SK-N-SH treated with all-trans-retinoic acid at 6 μM for 48 hours (cell line): ENCODE measurements around the gene NTNG1.

ENCODE experiments used
- ATAC-seq: fragments of 200-7000 bp; cut with Tn5 transposase; 3 replicates; pipeline ENCODE4 v1.9.1; 2020; ENCODE audit warnings: mild to moderate bottlenecking, moderate library complexity
- ARNTL ChIP-seq: fragments of 450-650 bp; formaldehyde crosslinking; IDR thresholded peaks from 2 replicates; pipeline ENCODE4 v1.5.0; 2020; ENCODE audit warnings: low read depth, mild to moderate bottlenecking, moderate library complexity, borderline replicate concordance
- BACH2 ChIP-seq: fragments of 250-450 bp; sonication (Bioruptor Pico); IDR thresholded peaks from 2 replicates; pipeline ENCODE4 v1.9.0; 2021; ENCODE audit warnings: mild to moderate bottlenecking, borderline replicate concordance
- CREB5 ChIP-seq: fragments of 250-450 bp; sonication (Bioruptor Pico); IDR thresholded peaks from 2 replicates; pipeline ENCODE4 v1.5.1; 2020; ENCODE audit warnings: low read depth, mild to moderate bottlenecking, moderate library complexity
- CSDC2 ChIP-seq: fragments of 250-450 bp; sonication (Bioruptor Pico); IDR thresholded peaks from 2 replicates; pipeline ENCODE4 v1.5.0; 2020; ENCODE audit warnings: mild to moderate bottlenecking, moderate library complexity
- ESRRG ChIP-seq: fragments of 250-450 bp; sonication (Bioruptor Pico); IDR thresholded peaks from 2 replicates; pipeline ENCODE4 v1.6.1; 2021; ENCODE audit warnings: mild to moderate bottlenecking
- GLIS3 ChIP-seq: fragments of 250-450 bp; sonication (Bioruptor Pico); IDR thresholded peaks from 2 replicates; pipeline ENCODE4 v1.5.0; 2020; ENCODE audit warnings: mild to moderate bottlenecking, moderate library complexity
- ISL1 ChIP-seq: fragments of 250-450 bp; sonication (Bioruptor Pico); IDR thresholded peaks from 2 replicates; pipeline ENCODE4 v2.1.2; 2022; ENCODE audit warnings: mild to moderate bottlenecking, moderate library complexity
- OSR1 ChIP-seq: fragments of 250-450 bp; sonication (Bioruptor Pico); IDR thresholded peaks from 2 replicates; pipeline ENCODE4 v1.8.0; 2022; ENCODE audit warnings: moderate library complexity, mild to moderate bottlenecking, inconsistent platforms
- PPARA ChIP-seq: fragments of 250-450 bp; sonication (Bioruptor Pico); IDR thresholded peaks from 2 replicates; pipeline ENCODE4 v1.5.0; 2020; ENCODE audit warnings: mild to moderate bottlenecking, borderline replicate concordance
- RARB ChIP-seq: fragments of 250-450 bp; sonication (Bioruptor Pico); IDR thresholded peaks from 2 replicates; pipeline ENCODE4 v1.8.0; 2021; ENCODE audit warnings: mild to moderate bottlenecking, moderate library complexity
- SNAI2 ChIP-seq: fragments of 250-450 bp; sonication (Bioruptor Pico); IDR thresholded peaks from 2 replicates; pipeline ENCODE4 v1.5.0; 2020; ENCODE audit warnings: mild to moderate bottlenecking, moderate library complexity
- TCF4 ChIP-seq: fragments of 250-450 bp; sonication (Bioruptor Pico); IDR thresholded peaks from 2 replicates; pipeline ENCODE4 v1.8.0; 2021; ENCODE audit warnings: mild to moderate bottlenecking, moderate library complexity, borderline replicate concordance
- TOX ChIP-seq: fragments of 250-450 bp; sonication (Bioruptor Pico); IDR thresholded peaks from 2 replicates; pipeline ENCODE4 v1.8.0; 2021; ENCODE audit warnings: mild to moderate bottlenecking, moderate library complexity, borderline replicate concordance
- TSHZ2 ChIP-seq: fragments of 250-450 bp; sonication (Bioruptor Pico); IDR thresholded peaks from 2 replicates; pipeline ENCODE4 v1.5.0; 2020; ENCODE audit warnings: mild to moderate bottlenecking, moderate library complexity
- ZC3H10 ChIP-seq: fragments of 250-450 bp; sonication (Bioruptor Pico); IDR thresholded peaks from 2 replicates; pipeline ENCODE4 v1.5.1; 2021; ENCODE audit warnings: mild to moderate bottlenecking, moderate library complexity
- ZFP3 ChIP-seq: fragments of 250-450 bp; sonication (Bioruptor Pico); IDR thresholded peaks from 2 replicates; pipeline ENCODE4 v1.5.0; 2020; ENCODE audit warnings: mild to moderate bottlenecking, moderate library complexity
- ZFP30 ChIP-seq: fragments of 450-650 bp; formaldehyde crosslinking; IDR thresholded peaks from 2 replicates; pipeline ENCODE4 v1.5.0; 2022; ENCODE audit warnings: mild to moderate bottlenecking, moderate library complexity
- ZNF565 ChIP-seq: fragments of 450-650 bp; formaldehyde crosslinking; conservative IDR thresholded peaks from 2 replicates; pipeline ENCODE4 v1.5.0; 2020; ENCODE audit warnings: low read depth, mild to moderate bottlenecking, moderate library complexity
- ZNF70 ChIP-seq: fragments of 450-650 bp; formaldehyde crosslinking; IDR thresholded peaks from 2 replicates; pipeline ENCODE4 v1.5.0; 2020; ENCODE audit warnings: mild to moderate bottlenecking, moderate library complexity
- ZNF8 ChIP-seq: fragments of 450-650 bp; formaldehyde crosslinking; IDR thresholded peaks from 2 replicates; pipeline ENCODE4 v1.5.0; 2020; ENCODE audit warnings: mild to moderate bottlenecking, moderate library complexity
- TF ChIP-seq, protein P1 (sequence below): fragments of 250-450 bp; sonication (Bioruptor Pico); IDR thresholded peaks from 2 replicates; pipeline ENCODE4 v1.5.1; 2021; ENCODE audit warnings: mild to moderate bottlenecking, moderate library complexity
- TF ChIP-seq, protein P2 (sequence below): fragments of 250-450 bp; sonication (Bioruptor Pico); IDR thresholded peaks from 2 replicates; pipeline ENCODE4 v1.8.0; 2021; ENCODE audit warnings: low read depth, mild to moderate bottlenecking, moderate library complexity, borderline replicate concordance
- TF ChIP-seq, protein P3 (sequence below): fragments of 250-450 bp; sonication (Bioruptor Pico); IDR thresholded peaks from 2 replicates; pipeline ENCODE4 v1.8.0; 2020; ENCODE audit warnings: mild to moderate bottlenecking, moderate library complexity, borderline replicate concordance

Gene NTNG1

DNA sequence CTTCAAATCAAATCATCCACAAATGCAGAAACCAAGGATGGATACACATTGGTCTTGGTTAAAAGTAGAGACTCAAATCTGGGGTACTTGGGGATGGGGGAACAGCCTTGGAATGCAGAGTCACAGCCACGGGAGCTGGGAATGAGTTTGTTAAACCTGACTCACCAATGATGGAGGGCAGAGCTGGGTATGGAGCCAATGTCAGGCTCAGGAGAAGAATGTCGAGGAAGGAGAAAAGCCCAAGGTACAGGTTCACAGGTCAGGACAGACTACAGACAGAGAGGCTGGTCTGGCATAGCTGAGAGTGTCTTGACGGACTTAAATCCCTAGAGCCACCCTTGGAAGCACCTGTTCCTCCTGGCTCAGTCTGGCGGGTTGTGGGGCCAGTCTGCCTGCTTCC is 237.6 kb downstream of the NTNG1 start:
- TF ChIP-seq, protein P1, sequence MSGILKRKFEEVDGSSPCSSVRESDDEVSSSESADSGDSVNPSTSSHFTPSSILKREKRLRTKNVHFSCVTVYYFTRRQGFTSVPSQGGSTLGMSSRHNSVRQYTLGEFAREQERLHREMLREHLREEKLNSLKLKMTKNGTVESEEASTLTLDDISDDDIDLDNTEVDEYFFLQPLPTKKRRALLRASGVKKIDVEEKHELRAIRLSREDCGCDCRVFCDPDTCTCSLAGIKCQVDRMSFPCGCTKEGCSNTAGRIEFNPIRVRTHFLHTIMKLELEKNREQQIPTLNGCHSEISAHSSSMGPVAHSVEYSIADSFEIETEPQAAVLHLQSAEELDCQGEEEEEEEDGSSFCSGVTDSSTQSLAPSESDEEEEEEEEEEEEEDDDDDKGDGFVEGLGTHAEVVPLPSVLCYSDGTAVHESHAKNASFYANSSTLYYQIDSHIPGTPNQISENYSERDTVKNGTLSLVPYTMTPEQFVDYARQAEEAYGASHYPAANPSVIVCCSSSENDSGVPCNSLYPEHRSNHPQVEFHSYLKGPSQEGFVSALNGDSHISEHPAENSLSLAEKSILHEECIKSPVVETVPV, result no peak
- TF ChIP-seq TOX (CRISPR knock-in tag) (no peak), ESRRG (no peak), SNAI2 (CRISPR knock-in tag) (no peak), ZNF8 (no peak), ZFP3 (CRISPR knock-in tag) (no peak), TCF4 (CRISPR knock-in tag) (no peak), CSDC2 (CRISPR knock-in tag) (no peak), ZC3H10 (CRISPR knock-in tag) (no peak), RARB (no peak), TSHZ2 (no peak), GLIS3 (no peak), CREB5 (no peak), OSR1 (CRISPR knock-in tag) (no peak), BACH2 (no peak), ZNF565 (CRISPR knock-in tag) (no peak), ZFP30 (CRISPR knock-in tag) (no peak)
- TF ChIP-seq, protein P2, sequence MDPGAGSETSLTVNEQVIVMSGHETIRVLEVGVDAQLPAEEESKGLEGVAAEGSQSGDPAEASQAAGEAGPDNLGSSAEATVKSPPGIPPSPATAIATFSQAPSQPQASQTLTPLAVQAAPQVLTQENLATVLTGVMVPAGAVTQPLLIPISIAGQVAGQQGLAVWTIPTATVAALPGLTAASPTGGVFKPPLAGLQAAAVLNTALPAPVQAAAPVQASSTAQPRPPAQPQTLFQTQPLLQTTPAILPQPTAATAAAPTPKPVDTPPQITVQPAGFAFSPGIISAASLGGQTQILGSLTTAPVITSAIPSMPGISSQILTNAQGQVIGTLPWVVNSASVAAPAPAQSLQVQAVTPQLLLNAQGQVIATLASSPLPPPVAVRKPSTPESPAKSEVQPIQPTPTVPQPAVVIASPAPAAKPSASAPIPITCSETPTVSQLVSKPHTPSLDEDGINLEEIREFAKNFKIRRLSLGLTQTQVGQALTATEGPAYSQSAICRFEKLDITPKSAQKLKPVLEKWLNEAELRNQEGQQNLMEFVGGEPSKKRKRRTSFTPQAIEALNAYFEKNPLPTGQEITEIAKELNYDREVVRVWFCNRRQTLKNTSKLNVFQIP (CRISPR knock-in tag), result no peak
- ATAC-seq, result no peak

GRCh38 chr1:107378866-107379265 is 238.0 kb downstream of the NTNG1 start:
- no peak for ATAC-seq
- TF ChIP-seq ESRRG, result no peak
- no peak for TF ChIP-seq ZNF70 (CRISPR knock-in tag)
- TF ChIP-seq BACH2, result no peak
- no peak for TF ChIP-seq SNAI2 (CRISPR knock-in tag)
- TF ChIP-seq, protein P2 (CRISPR knock-in tag), result no peak
- TF ChIP-seq ZNF565 (CRISPR knock-in tag), result no peak
- TF ChIP-seq ZNF8, result no peak
- TF ChIP-seq ZFP3 (CRISPR knock-in tag), result no peak
- no peak for TF ChIP-seq TOX (CRISPR knock-in tag)
- no peak for TF ChIP-seq ZFP30 (CRISPR knock-in tag)
- TF ChIP-seq CSDC2 (CRISPR knock-in tag), result no peak
- no peak for TF ChIP-seq PPARA (CRISPR knock-in tag)
- TF ChIP-seq ZC3H10 (CRISPR knock-in tag), result no peak
- no peak for TF ChIP-seq OSR1 (CRISPR knock-in tag)
- TF ChIP-seq ISL1, result no peak
- TF ChIP-seq GLIS3, result no peak
- TF ChIP-seq ARNTL, result no peak
- TF ChIP-seq TCF4 (CRISPR knock-in tag), result no peak
- TF ChIP-seq, protein P3, sequence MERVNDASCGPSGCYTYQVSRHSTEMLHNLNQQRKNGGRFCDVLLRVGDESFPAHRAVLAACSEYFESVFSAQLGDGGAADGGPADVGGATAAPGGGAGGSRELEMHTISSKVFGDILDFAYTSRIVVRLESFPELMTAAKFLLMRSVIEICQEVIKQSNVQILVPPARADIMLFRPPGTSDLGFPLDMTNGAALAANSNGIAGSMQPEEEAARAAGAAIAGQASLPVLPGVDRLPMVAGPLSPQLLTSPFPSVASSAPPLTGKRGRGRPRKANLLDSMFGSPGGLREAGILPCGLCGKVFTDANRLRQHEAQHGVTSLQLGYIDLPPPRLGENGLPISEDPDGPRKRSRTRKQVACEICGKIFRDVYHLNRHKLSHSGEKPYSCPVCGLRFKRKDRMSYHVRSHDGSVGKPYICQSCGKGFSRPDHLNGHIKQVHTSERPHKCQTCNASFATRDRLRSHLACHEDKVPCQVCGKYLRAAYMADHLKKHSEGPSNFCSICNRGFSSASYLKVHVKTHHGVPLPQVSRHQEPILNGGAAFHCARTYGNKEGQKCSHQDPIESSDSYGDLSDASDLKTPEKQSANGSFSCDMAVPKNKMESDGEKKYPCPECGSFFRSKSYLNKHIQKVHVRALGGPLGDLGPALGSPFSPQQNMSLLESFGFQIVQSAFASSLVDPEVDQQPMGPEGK (CRISPR knock-in tag), result no peak
